ENCODE data around the gene TANGO2.

Gene TANGO2

GRCh38 chr22:20012741-20013331 lies 8.1 kb upstream of the TANGO2 start:
- no peak for DNase-seq (ENCODE audit: low read depth in 2 of 2)

DNA sequence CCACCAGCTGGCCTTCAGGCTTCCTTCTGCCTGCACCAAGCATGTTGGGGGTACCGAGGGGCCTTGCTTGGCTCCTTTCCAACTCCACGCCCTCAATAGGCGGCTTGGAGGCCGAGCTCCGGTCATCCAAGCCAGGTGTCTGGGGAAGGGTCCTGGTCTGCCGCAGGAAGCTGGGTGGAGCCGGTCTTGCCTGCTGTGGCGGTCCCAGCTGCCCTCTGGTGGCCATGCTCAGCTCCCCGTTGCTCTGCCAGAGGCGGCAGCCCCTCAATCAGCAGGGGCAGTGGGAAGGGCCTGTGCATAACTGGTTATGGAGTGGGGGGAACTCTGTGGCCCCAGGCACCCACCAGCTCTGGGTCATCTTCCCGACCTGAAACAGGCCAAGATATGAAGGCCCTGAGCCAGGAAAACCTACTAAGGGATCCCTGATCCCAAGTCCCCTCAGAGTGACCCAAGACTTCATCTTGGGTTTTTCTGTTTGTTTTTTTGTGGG lies 7.5 kb upstream of the TANGO2 start:
- peak in 1 of 2 donors; percentile 19 for DNase-seq (ENCODE audit: low read depth in 2 of 2)

DNA sequence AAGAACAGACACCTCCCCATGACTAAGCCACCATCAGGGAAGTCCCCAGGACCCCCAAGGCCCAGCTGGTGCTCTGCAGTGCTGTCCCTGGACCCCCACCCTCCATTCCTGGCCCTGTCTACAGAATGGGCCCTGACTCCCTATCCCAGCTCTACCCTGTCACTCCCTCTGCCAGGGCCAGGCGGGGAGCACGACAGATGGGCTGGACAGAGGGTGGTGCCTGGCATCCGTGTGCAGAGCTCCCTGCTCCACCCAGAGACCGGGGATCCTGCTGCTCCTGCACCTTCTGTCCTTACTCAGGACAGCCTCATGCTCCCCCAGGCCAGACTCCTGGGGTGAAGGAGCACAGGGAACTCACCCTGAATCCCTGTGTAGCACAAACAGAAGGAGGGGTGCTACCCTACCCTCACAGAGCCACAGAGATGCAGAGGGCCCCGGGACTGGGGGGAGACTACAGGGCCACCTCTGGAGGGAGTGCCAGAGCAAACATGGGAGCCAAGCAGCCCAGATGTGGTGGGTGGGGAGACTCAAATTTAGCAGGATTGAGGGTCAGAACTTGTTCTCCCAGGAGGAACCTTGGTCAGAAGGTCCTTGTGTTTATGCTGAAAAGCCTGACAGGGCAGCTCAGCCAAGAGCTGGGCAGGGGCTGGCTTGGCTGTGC lies 6.3 kb upstream of the TANGO2 start:
- no peak for DNase-seq (ENCODE audit: low read depth in 2 of 2)

DNA sequence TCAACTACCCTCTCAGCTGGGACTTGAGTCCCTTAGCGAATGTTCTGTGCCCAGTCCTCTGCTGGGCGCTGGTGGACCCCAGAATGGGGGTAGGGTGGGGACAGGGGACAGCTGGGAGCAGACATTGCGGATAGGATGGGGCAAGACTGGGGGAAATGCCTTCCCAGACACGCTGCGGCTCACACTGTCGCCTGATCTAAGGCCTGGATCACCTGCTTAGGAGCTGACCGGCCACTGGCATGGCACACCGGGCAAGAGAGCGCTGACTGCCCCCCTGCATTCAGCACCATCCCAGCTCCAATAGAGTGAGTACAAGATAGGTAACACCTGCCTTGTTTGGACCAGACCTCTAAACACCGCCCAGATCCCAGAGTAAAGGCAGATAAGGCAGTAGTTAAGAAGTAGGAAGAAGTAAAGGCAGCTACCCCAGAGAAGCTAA lies 5.7 kb upstream of the TANGO2 start:
- no peak for DNase-seq (ENCODE audit: low read depth in 2 of 2)

- peak in 1 of 2 donors; percentile 12 for DNase-seq (ENCODE audit: low read depth in 2 of 2)
Measured at GRCh38 chr22:20015971-20016733, 4.8 kb upstream of the TANGO2 start.

- DNase-seq (ENCODE audit: low read depth in 2 of 2) = peak; percentile 83 to 88
Measured at GRCh38 chr22:20016734-20017621, 3.9 kb upstream of the TANGO2 start, which contains the start of gene ARVCF. Gene ARVCF, minus strand, starts transcription at chr22:20016823. Its CDS starts 26,029 bp downstream, at chr22:19990794.

GRCh38 chr22:20017622-20017958 lies 3.3 kb upstream of the TANGO2 start:
- no peak for DNase-seq (ENCODE audit: low read depth in 2 of 2)

DNA sequence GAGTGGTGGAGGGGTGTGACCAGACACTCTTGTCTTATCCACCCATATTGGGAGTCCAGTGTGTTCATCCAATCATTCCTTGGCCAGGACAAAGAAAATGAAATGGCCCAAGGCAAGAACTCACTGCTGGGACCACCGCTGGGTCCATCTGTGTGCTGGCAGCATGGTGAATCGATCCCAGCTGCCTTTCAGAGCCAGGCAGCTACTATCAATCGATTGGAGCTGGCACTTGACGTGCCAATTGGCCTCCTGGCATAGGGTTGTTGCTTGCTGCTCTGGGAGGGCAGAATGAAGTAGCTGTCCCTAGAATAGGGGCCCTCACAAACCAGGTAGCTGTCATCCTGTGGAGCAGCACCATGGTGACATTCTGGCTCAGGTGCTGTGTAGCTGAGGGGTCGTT lies 2.9 kb upstream of the TANGO2 start:
- DNase-seq (ENCODE audit: low read depth in 2 of 2) = no peak

DNA sequence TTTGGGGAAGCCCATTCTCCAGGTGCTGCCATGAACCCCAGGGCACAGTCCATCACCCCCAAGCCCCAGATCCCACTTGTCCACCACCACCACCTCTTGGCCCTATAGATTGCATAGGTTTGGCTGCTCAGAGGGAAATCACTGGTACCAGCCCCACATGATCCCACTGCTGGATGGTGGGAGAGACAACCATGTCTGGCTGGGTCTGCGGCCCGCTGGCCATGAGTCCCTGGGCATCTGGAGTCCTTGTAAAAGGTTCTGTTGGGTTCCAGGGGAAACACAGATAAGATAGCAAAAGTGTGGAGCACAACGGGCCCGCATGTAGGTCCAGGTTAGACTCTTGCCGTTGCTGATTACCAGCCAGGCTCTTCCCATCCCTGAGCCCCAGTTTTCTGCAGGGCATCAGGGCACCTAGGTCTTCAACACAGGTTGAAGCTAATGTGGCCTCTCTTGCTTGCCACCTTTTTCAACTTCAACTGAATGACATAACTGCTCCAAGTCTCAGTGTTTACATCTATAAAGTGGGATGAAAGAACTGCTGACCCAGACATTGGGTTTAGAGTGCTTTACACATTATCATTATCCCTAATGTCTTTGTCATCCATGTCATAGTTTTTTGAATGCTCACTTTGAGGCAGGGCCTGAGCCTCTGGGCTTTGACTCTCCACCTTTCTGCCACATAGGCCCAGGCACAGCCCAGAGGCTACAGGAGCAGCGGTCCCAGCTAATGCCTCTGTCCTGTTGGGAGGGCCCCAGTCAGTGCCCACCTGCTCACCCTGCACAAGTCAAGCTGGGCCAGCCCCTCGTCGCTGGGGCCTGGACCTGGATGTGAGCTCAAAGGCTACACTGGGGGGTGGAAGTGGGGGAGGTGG lies 1.0 kb upstream of the TANGO2 start:
- DNase-seq (ENCODE audit: low read depth in 2 of 2) = no peak

DNA sequence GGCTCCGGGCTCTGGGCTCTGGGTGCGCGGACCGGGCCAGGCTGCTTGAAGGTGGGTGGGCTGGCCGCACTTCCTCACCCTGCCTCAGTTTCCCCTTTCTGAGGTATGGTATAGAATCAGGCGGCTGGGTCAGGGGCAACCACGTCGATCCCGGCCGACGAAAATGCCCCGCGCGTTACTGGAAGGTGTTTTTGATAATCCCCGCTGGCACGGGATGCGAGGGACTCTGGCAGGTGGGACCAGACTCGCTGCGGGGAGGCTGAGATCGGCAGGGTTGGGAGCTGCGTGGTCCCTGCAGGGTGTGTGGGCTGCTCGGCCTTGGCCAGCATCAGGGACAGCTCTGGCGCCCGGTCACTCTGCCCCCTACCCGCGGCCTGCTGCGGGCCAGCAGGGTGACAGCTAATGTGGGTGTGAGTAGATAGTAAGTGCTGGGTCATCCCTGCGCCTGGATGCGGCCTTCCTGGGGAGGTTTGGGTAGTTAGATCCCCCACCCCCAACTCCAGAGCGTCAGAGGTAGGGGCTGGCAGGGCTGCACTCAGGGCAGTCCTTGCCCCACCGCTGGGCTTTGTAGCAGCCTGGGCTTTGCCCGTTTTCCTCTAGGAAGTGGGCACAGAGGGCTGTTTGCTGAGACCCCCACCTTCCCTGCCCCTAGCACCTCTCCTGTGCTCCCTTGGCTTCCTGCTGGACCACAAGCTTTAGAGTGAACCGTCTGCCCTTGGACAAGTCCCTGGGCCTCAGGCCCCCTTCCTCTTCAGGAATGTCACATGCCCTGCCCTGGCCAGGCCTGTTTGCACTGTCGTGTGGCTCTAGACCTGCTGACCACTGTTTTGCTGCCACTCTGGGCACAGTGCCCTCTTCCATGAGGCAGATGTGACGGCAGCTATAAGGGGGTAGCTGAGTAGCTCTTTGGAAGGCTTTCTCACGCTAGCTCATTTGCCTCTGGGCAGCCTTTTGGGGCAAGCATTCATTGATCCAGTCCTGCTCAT lies 579 bp downstream of the TANGO2 start:
- DNase-seq (ENCODE audit: low read depth in 2 of 2) = no peak

- DNase-seq (ENCODE audit: low read depth in 2 of 2) = no peak
Measured at GRCh38 chr22:20022231-20022977, 1.5 kb downstream of the TANGO2 start.

DNA sequence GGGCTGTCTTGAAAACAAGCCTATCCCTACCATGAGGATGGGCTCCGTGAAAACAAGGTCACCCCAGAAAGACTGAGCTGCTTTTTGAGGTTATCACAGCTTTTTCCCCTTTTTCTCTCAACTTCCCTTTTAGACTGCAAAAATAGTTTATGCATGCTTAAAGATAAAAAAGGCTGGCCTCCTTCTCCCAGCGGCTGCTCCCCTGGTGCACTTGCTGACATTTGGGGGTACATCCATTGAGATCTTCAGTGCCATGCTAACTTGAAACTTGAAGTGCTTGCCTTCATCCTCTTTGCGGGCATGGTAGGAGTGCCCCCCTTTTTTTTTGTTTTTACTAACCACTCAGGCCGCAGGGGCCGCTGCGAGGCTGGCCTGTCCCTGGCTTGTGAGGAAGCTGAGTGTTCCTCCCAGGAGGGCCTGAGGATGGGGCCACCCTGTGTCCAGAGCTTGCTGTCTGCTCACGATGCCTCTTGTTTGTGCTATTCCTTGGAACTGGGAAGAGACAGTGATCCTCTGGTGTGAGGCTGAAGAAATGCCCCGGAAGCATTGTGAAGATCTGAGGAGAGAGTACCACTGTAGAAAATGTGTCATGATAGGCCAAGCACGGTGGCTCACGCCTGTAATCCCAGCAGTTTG lies 2.2 kb downstream of the TANGO2 start:
- no peak for DNase-seq (ENCODE audit: low read depth in 2 of 2)

- DNase-seq (ENCODE audit: low read depth in 2 of 2) = no peak
Measured at GRCh38 chr22:20024225-20024624, 3.3 kb downstream of the TANGO2 start.

- no peak for DNase-seq (ENCODE audit: low read depth in 2 of 2)
Measured at GRCh38 chr22:20024650-20025397, 3.9 kb downstream of the TANGO2 start.

GRCh38 chr22:20025401-20026203 lies 4.7 kb downstream of the TANGO2 start:
- DNase-seq (ENCODE audit: low read depth in 2 of 2) = no peak

DNA sequence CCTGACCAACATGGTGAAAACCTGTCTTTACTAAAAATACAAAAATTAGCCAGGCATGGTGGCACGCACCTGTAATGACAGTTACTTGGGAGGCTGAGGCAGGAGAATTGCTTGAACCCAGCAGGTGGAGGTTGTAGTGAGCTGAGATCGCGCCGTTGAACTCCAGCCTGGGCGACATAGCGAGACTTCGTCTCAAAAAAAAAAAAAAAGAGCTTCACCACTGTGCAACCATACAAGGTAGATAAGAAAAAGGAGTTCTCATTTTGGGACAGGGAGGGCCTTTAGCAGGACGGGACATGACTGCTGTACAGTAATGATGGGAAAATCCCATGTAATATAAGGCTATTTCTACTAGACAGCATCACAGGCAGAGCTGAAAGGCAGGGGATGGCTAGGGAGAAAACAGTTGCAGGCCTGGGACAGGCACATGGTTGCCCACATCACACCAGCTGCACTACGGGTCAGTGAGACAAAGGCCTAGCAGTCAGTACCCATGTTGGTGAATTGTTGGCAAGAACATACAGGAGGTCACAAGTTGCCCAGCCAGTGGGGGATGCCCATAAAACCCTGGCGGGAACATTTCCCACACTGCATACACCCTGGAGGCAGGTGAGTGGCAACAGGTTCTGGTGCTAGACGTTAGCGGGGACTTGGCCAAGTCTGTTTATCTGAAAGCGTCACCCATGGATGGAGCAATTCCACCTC lies 5.4 kb downstream of the TANGO2 start:
- no peak for DNase-seq (ENCODE audit: low read depth in 2 of 2)

Measured in stimulated activated CD8-positive, alpha-beta memory T cell treated with anti-CD3 and anti-CD28 coated beads, Interleukin-2, amount 100 ng/mL, for 1 hour (primary cell).